Glutamatergic neuron (in vitro differentiated cells): ENCODE measurements around the gene ZDHHC3. TPM values are rescaled to one million over a fixed set of nuclear protein-coding genes. Genes with fewer than 3 reads are reported as not detected.

ENCODE experiments used
- DNase-seq: peaks from one replicate; pipeline ENCODE4 v3.0.0; 2022
- H3K27ac Mint-ChIP-seq: one replicate; pipeline ENCODE4 v1.8.0; 2020; ENCODE audit warnings: mild to moderate bottlenecking, mixed read lengths, inconsistent platforms; ENCODE audit not compliant: unreplicated experiment
- H3K27me3 Mint-ChIP-seq: one replicate; pipeline ENCODE4 v1.8.0; 2020; ENCODE audit warnings: mild to moderate bottlenecking, moderate library complexity, mixed read lengths, inconsistent platforms; ENCODE audit not compliant: unreplicated experiment
- H3K36me3 Mint-ChIP-seq: one replicate; pipeline ENCODE4 v1.8.0; 2020; ENCODE audit warnings: mild to moderate bottlenecking, mixed read lengths, inconsistent platforms; ENCODE audit not compliant: unreplicated experiment
- H3K4me1 Mint-ChIP-seq: one replicate; pipeline ENCODE4 v1.8.0; 2020; ENCODE audit warnings: mild to moderate bottlenecking, low read depth, mixed read lengths, inconsistent platforms; ENCODE audit not compliant: unreplicated experiment
- H3K4me3 Mint-ChIP-seq: one replicate; pipeline ENCODE4 v1.8.0; 2020; ENCODE audit warnings: mild to moderate bottlenecking, mixed read lengths, inconsistent platforms; ENCODE audit not compliant: unreplicated experiment
- H3K9me3 Mint-ChIP-seq: one replicate; pipeline ENCODE4 v1.8.0; 2020; ENCODE audit warnings: mild to moderate bottlenecking, moderate library complexity, mixed read lengths, inconsistent platforms; ENCODE audit not compliant: unreplicated experiment
- total RNA-seq: library from RNA; stranded (reverse); fragmentation: NEBNext Ultra II Directional; extraction: Animal tissue kit (Norgen Biotek cat#: 25700); gene quantifications from one replicate; pipeline ENCODE4 v1.2.1, GENCODE V29; 2021; ENCODE audit not compliant: unreplicated experiment
- TF ChIP-seq, protein P1 (sequence below): fragments of 200-600 bp; sonication (generic); IDR thresholded peaks from one replicate; pipeline ENCODE4 v1.5.0; 2021; ENCODE audit not compliant: partially characterized antibody, unreplicated experiment

Gene ZDHHC3
- total RNA-seq, 1 donor from 2014 or later = 52.4 TPM

DNA sequence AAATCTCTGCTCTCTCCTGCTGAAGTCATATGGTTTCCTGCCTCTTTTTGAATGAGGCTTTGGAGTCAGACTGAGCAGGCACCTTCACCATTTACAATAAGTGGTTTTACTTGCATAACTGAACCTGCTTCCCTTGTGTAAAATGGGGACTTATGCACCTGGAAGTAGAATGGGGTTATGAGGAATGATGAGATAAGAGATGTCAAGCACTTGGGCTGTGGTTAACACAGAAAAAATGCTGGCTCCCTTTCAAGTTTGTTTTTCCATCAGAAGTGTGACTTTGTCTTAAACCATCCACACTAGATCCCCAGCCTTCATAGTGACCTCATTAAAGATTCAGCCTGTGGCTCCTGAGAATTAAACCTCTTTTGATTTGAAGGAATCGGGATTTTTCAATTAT, 5.2 kb upstream of the ZDHHC3 start:
- Mint-ChIP-seq H3K4me1 (no peaks in the 10 kb centered on the region), H3K27ac (no peak overlapping the region), H3K9me3 (peaks cover 4% of the 10 kb centered on the region), H3K4me3 (no peak overlapping the region), H3K36me3 (peaks cover 6% of the 10 kb centered on the region), H3K27me3 (no peaks in the 10 kb centered on the region)
- no peak for DNase-seq
- TF ChIP-seq, protein P1, sequence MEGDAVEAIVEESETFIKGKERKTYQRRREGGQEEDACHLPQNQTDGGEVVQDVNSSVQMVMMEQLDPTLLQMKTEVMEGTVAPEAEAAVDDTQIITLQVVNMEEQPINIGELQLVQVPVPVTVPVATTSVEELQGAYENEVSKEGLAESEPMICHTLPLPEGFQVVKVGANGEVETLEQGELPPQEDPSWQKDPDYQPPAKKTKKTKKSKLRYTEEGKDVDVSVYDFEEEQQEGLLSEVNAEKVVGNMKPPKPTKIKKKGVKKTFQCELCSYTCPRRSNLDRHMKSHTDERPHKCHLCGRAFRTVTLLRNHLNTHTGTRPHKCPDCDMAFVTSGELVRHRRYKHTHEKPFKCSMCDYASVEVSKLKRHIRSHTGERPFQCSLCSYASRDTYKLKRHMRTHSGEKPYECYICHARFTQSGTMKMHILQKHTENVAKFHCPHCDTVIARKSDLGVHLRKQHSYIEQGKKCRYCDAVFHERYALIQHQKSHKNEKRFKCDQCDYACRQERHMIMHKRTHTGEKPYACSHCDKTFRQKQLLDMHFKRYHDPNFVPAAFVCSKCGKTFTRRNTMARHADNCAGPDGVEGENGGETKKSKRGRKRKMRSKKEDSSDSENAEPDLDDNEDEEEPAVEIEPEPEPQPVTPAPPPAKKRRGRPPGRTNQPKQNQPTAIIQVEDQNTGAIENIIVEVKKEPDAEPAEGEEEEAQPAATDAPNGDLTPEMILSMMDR = no peak

DNA sequence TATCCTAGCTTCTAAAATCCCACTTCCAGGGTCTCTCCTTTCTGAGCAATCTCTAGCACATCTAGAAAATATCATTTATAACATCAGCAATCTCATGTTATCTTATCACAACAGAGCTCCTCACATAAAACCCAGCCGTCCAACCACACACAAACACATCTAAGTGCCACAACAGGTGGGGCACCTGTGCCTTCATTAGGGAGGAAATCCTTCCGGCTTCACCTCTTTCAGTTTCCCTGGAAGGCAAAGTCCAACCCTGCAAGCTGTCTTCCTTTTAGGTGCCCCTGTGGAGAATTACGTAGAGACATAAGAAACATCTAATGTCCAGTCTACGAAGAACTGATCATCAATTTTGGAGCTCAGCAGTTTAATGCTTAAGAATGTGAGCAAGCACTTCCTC, 1.6 kb downstream of the ZDHHC3 start:
- Mint-ChIP-seq H3K4me1 (peaks cover 10% of the 10 kb centered on the region), H3K9me3 (peaks cover 4% of the 10 kb centered on the region), H3K27me3 (peaks cover 3% of the 10 kb centered on the region), H3K4me3 (peak overlapping the region; percentile 97), H3K36me3 (no peaks in the 10 kb centered on the region), H3K27ac (no peak overlapping the region)
- no peak for DNase-seq
- TF ChIP-seq, protein P1 = no peak

DNA sequence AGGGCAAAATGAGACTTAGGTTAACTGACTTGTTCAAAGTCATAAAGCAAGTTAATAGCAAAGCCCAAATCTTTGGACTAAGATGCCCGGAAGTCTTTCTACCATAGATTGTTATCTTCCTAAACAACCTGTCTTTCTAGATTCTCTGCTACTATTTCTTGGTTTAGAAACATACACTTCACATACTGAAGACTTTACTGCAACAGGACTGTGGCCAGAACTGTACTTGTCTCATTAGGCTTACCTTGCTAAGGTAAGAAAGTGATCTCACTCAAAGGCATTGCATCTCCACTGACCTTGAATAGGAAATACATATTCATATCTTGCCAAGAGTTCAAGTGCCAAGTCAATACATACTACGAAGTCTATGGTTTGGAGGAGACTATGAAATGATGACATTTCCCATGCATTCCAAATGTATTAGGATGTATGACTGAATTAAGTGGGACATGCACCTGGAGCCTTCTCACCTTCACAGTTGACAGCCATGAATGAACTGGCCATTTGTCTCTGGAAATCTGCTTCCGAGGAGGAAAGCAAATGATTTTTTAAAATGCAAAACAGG, 5.0 kb downstream of the ZDHHC3 start:
- DNase-seq = no peak
- Mint-ChIP-seq H3K27me3 (peaks cover 3% of the 10 kb centered on the region), H3K36me3 (no peaks in the 10 kb centered on the region), H3K4me3 (no peak overlapping the region), H3K4me1 (peaks cover 10% of the 10 kb centered on the region), H3K27ac (no peak overlapping the region), H3K9me3 (no peaks in the 10 kb centered on the region)
- TF ChIP-seq, protein P1 = no peak

DNA sequence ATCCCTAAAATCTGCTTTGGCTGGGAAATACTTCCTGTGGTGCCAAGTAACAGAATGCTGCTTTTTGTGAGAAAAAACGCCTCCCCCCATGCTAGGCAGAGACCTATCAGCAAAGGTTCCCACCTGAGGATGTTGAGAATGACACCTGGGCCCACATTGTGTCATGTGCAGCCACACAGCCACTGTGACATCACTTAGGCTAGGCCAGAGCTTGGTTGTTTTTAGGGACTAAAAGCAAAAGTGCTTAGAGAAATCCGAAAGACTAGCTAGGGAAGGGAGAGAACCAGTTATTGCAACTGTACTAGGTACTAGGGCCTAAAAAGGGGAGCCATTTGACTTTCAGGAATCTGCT, 6.2 kb downstream of the ZDHHC3 start:
- Mint-ChIP-seq H3K4me1 (peaks cover 6% of the 10 kb centered on the region), H3K27ac (no peak overlapping the region)

DNA sequence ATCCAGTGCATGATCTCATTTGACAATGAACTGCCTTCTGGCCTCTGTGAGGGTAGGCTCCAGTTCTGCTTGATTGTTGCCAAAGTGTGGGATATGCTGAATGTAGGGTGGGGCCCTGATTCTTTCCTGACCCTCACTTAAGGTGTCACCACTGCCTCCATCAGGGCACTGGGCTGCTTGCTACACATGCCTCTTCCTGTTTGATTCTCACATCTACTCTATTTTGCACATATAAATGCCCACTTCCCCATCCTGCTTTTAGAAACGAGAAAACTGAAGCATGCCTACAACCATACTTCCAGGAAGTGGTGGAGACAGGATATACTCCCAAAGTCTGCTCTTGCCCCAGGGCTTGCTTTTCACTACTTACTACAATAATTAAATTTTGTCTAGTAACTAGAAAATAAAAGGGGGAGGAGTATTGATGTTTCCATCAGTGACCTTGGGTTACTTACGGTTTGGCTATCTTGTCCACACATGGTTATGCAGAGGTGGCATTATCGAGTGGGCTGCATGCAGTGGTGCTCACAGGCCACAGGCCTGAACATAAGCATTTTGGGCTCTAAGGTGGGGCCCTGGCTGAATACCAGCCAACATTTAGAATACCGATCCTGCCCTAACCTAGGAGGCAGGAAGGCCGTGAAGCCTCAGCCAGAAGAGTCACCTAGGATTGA, 6.7 kb downstream of the ZDHHC3 start:
- H3K27ac Mint-ChIP-seq = no peak overlapping the region

More for the DNA sequence above, 6.2 kb downstream of the ZDHHC3 start:
- H3K9me3 Mint-ChIP-seq = no peaks in the 10 kb centered on the region
- DNase-seq = no peak
- no peak overlapping the region for H3K4me3 Mint-ChIP-seq
- H3K27me3 Mint-ChIP-seq = no peaks in the 10 kb centered on the region
- TF ChIP-seq, protein P1 = no peak
- H3K36me3 Mint-ChIP-seq = no peaks in the 10 kb centered on the region

More for the DNA sequence above, 6.7 kb downstream of the ZDHHC3 start:
- Mint-ChIP-seq H3K9me3 (no peaks in the 10 kb centered on the region), H3K4me1 (peaks cover 4% of the 10 kb centered on the region), H3K27me3 (no peaks in the 10 kb centered on the region), H3K4me3 (no peak overlapping the region), H3K36me3 (no peaks in the 10 kb centered on the region)
- TF ChIP-seq, protein P1 = no peak
- no peak for DNase-seq
